Progenitor cell of endocrine pancreas (in vitro differentiated cells): ENCODE measurements around the gene EIF5. TPM values are rescaled to one million over a fixed set of nuclear protein-coding genes. Genes with fewer than 3 reads are reported as not detected.

ENCODE experiments used
- DNase-seq: peaks from one replicate; pipeline ENCODE4 v3.0.0; 2021; ENCODE audit warnings: low spot score; ENCODE audit not compliant: unreplicated experiment
- H3K27ac Mint-ChIP-seq: 2 replicates; pipeline ENCODE4 v1.8.0; 2021; ENCODE audit warnings: mild to moderate bottlenecking, moderate library complexity, mixed read lengths
- H3K27me3 Mint-ChIP-seq: 2 replicates; pipeline ENCODE4 v1.8.0; 2021; ENCODE audit warnings: mixed read lengths
- H3K36me3 Mint-ChIP-seq: 2 replicates; pipeline ENCODE4 v1.8.0; 2022; ENCODE audit warnings: mixed read lengths; ENCODE audit not compliant: insufficient read depth
- H3K4me1 Mint-ChIP-seq: 2 replicates; pipeline ENCODE4 v1.8.0; 2021; ENCODE audit warnings: low read depth, mixed read lengths
- H3K4me3 Mint-ChIP-seq: 2 replicates; pipeline ENCODE4 v1.8.0; 2021; ENCODE audit warnings: low read depth, mild to moderate bottlenecking, moderate library complexity, mixed read lengths
- H3K9me3 Mint-ChIP-seq: 2 replicates; pipeline ENCODE4 v1.8.0; 2021; ENCODE audit warnings: low read depth, mixed read lengths
- total RNA-seq: library from RNA; stranded (reverse); gene quantifications from 2 replicates; pipeline ENCODE4 v1.2.1, GENCODE V29; 2021
- TF ChIP-seq, protein P1 (sequence below): fragments of 200-600 bp; sonication (generic); IDR thresholded peaks from one replicate; pipeline ENCODE4 v1.5.0; 2021; ENCODE audit warnings: antibody characterized with exemption, mild to moderate bottlenecking; ENCODE audit not compliant: unreplicated experiment

Gene EIF5
- total RNA-seq, 1 donor from 2014 or later = 384 TPM

DNA sequence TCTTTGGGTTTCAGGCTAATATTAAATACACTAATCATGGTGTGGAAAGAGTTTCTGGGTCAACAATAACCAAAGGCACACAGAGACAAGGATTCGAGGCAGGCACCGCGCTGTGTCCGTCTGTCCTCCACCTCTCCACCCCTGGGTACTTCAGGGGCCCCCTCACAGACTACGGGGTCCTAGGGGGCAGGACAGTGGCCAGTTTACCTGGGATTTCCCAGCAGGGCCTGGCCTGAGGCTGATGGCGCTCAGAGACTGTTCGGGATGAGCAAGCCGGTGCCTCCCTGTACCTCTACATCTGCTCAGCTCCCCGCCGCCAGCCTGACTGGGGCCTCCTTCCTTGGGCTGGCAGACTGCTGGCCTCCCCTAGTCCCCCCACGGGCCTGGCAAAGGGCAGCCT lies 18.1 kb upstream of the EIF5 start:
- TF ChIP-seq, protein P1, sequence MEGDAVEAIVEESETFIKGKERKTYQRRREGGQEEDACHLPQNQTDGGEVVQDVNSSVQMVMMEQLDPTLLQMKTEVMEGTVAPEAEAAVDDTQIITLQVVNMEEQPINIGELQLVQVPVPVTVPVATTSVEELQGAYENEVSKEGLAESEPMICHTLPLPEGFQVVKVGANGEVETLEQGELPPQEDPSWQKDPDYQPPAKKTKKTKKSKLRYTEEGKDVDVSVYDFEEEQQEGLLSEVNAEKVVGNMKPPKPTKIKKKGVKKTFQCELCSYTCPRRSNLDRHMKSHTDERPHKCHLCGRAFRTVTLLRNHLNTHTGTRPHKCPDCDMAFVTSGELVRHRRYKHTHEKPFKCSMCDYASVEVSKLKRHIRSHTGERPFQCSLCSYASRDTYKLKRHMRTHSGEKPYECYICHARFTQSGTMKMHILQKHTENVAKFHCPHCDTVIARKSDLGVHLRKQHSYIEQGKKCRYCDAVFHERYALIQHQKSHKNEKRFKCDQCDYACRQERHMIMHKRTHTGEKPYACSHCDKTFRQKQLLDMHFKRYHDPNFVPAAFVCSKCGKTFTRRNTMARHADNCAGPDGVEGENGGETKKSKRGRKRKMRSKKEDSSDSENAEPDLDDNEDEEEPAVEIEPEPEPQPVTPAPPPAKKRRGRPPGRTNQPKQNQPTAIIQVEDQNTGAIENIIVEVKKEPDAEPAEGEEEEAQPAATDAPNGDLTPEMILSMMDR = no peak
- H3K4me1 Mint-ChIP-seq = peaks cover 23% of the 10 kb centered on the region
- no peaks in the 10 kb centered on the region for H3K36me3 Mint-ChIP-seq
- H3K4me3 Mint-ChIP-seq = no peak overlapping the region
- no peak for DNase-seq
- H3K9me3 Mint-ChIP-seq = no peaks in the 10 kb centered on the region
- no peaks in the 10 kb centered on the region for H3K27me3 Mint-ChIP-seq
- H3K27ac Mint-ChIP-seq = peak overlapping the region; percentile 43

- peaks cover 23% of the 10 kb centered on the region for H3K4me1 Mint-ChIP-seq
- no peak overlapping the region for H3K27ac Mint-ChIP-seq
- H3K9me3 Mint-ChIP-seq = no peaks in the 10 kb centered on the region
- no peak for DNase-seq
- TF ChIP-seq, protein P1 = no peak
- H3K27me3 Mint-ChIP-seq = no peaks in the 10 kb centered on the region
- H3K36me3 Mint-ChIP-seq = no peaks in the 10 kb centered on the region
- no peak overlapping the region for H3K4me3 Mint-ChIP-seq
These were observed 17.3 kb upstream of the EIF5 start for GRCh38 chr14:103316721-103317121.

DNA sequence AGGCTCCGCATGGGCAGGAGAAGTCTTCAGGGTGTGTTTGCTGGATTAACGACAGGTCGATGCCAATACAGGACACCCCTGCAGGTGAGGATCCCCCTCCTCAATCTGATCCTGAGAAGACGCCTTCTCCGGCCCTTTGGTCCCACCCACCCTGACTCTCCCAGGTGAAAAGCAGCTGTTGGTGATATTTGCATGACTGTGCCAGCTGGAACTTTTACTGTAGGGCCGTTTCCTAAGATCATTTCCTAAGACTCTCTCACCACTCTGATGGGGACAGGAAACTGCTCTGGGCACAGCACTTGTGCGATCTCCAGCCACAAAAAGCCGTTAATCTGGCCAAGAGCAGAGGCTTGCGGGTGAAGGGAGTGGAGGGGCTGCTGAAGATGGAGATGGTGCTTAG lies 16.8 kb upstream of the EIF5 start:
- Mint-ChIP-seq H3K36me3 (no peaks in the 10 kb centered on the region), H3K4me1 (peaks cover 23% of the 10 kb centered on the region), H3K27me3 (no peaks in the 10 kb centered on the region), H3K27ac (no peak overlapping the region), H3K4me3 (no peak overlapping the region), H3K9me3 (no peaks in the 10 kb centered on the region)
- TF ChIP-seq, protein P1 = no peak
- no peak for DNase-seq

GRCh38 chr14:103317976-103318580 lies 16.0 kb upstream of the EIF5 start:
- H3K4me1 Mint-ChIP-seq = peaks cover 23% of the 10 kb centered on the region
- H3K9me3 Mint-ChIP-seq = no peaks in the 10 kb centered on the region
- H3K27me3 Mint-ChIP-seq = no peaks in the 10 kb centered on the region
- peak overlapping the region; percentile 29 for H3K4me3 Mint-ChIP-seq
- no peaks in the 10 kb centered on the region for H3K36me3 Mint-ChIP-seq
- no peak for DNase-seq
- TF ChIP-seq, protein P1 = no peak
- H3K27ac Mint-ChIP-seq = no peak overlapping the region

- TF ChIP-seq, protein P1 = no peak
- H3K36me3 Mint-ChIP-seq = no peaks in the 10 kb centered on the region
- peak overlapping the region; percentile 60 for H3K27ac Mint-ChIP-seq
- no peak overlapping the region for H3K4me3 Mint-ChIP-seq
- no peaks in the 10 kb centered on the region for H3K9me3 Mint-ChIP-seq
- no peaks in the 10 kb centered on the region for H3K27me3 Mint-ChIP-seq
- no peak for DNase-seq
- peaks cover 21% of the 10 kb centered on the region for H3K4me1 Mint-ChIP-seq
These were observed 15.2 kb upstream of the EIF5 start for GRCh38 chr14:103318750-103319419.
